ENCODE data around the gene KRT86.
"Not testable (repeated sequence)": the region's sequence is repeated elsewhere in the genome, so short reads cannot be mapped to it uniquely, and the experiment has no call there.

Gene KRT86

GRCh38 chr12:52267699-52268098 is 6.7 kb upstream of the KRT86 start:
- DNase-seq (ENCODE audit: low spot score) = no peak

DNA sequence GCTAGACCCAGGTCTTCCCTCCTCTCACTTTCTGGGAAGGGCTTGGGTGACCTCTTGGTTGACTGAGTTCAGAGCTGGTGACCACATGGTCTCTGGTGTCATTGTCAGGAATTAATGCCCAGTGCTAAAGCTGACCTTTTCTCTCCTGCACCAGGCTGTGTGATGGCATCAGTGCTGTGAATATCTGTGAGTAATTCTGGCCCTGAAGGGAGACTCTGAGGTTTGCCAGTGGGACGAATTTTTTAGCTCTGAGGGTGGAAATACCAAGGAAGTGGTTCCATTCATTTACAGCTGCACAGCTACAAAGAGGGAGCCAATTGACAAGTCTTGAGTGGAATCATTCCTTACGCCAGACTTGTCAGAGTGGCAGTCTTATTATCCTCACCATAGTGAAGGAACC is 6.2 kb upstream of the KRT86 start:
- no peak for DNase-seq (ENCODE audit: low spot score)

GRCh38 chr12:52270541-52271070 is 3.8 kb upstream of the KRT86 start:
- DNase-seq (ENCODE audit: low spot score) = no peak

DNA sequence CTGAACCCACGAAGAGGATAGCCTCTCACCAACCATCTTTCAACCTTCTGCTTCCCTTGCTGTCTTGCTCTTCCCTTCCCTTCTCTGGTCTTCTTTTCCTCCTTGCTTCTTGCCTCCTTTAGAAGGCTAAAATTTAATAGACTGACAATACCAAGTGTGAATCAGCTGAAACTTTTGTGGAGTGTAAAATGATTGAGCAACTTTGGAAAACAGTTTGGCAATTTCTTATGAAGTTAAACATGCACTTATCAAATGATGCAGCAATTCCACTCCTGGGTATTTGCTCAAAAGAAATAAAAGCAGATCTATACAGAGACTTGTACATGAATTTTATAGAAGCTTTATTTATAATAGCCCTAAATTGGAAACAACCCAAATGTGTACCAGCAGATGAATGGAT is 3.3 kb upstream of the KRT86 start:
- no peak for DNase-seq (ENCODE audit: low spot score)

GRCh38 chr12:52275686-52276085 is 1.2 kb downstream of the KRT86 start:
- DNase-seq (ENCODE audit: low spot score) = no peak

GRCh38 chr12:52277486-52278245 is 3.2 kb downstream of the KRT86 start:
- no peak for DNase-seq (ENCODE audit: low spot score)

- peak; percentile 75 for DNase-seq (ENCODE audit: low spot score)
Observed at GRCh38 chr12:52278575-52279421, 4.4 kb downstream of the KRT86 start.

DNA sequence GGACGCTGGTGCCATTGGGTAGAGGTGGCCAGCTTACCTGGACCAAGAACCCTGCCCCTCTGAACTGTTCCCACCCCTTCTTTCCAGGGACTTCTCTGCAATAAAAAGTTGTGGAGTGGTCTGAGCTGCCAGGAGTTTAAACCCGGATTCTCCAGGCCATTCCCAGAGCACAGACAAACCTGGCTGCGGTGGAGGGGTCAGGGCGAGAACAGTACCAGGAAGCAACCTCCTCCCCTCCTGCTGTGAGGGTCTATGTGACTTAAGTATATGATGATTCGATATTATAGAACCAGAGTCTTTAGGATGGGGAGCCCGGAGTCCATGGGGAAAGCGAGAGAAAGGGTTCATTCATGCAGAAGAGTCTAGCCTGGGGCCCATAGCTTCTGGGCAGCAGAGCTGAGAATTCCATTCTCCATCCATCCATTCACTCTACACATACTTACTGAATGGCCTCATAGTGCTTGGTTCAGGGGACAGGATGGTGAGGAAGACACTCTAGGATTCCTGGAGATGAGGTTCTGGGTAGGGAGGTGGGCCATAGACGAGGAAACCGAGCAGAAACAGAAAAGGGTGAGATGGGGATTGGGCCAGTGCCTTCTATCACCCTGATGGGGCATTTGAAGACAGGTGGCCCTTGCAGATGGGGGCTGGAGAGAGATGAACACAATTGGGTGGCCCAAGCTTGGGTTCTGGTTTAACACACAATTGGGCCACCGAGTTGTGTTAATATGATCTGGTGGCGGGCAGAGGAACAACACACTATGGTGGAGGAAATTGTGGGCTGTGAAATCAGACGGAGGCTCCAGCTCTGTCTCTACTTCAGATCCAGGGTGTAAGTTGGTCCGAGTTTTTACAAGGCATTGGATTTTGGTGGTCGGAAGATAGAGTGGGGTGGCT is 5.2 kb downstream of the KRT86 start:
- DNase-seq (ENCODE audit: low spot score) = no peak

DNA sequence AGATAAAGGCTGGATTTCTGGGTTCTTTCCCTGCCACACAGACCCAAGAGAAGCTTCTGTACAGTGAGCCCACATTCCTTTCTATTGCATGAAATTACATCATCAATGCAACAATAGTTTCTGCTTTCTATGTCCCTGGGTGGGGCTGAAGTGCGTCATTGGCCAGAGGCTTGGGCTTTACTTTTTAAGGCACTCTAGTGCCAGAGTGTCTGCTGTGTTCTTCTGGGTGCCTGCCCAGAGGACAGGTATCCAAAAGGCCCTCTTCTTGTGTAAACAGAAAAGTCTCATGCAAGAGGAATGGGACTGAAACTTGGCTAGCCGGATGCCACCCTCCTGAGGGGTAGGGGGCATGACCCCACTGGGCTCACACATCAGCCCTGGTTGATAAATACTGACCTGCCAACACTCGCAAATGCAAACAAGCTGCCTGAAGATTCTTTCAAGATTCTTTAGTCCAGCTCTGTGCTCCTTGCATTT is 5.9 kb downstream of the KRT86 start:
- DNase-seq (ENCODE audit: low spot score) = no peak

DNA sequence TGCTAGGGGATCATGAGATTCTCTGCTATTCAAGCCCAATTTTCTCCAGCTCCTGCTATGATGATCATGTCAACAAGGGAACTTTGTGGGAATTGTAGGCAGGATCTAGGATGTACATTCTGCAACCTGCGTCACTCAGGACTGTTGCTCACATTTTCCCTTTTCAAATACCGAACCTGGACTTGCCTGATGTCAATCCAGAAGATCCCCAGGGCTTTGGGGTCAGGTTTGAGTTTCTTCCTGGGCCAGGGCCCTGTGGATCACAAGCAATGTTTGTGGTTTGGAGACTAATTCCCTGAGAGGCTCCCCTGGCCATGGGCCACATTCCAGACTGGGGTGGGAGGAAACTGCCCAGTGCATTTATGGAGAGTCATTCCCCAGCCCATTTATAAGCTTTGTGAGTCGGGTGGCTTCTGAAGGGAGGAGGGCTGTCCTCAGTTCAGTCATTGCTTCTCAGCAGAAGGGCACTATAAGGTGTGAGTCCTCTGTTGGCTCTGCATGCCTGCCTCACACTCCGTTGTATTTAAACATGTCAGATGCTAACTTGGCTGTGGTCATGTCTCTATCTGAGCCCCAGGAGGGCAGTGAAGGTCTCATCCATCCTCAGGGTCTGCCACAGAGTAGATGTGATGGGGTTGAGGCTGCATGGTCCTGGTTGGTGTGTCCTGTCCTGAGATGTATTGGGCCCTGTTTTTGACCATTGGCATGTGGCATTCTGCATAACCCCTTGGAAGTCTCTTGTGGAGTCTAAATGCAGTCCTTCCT is 6.5 kb downstream of the KRT86 start:
- no peak for DNase-seq (ENCODE audit: low spot score)

GRCh38 chr12:52284562-52285171 is 10.2 kb downstream of the KRT86 start:
- no peak for DNase-seq (ENCODE audit: low spot score)

DNA sequence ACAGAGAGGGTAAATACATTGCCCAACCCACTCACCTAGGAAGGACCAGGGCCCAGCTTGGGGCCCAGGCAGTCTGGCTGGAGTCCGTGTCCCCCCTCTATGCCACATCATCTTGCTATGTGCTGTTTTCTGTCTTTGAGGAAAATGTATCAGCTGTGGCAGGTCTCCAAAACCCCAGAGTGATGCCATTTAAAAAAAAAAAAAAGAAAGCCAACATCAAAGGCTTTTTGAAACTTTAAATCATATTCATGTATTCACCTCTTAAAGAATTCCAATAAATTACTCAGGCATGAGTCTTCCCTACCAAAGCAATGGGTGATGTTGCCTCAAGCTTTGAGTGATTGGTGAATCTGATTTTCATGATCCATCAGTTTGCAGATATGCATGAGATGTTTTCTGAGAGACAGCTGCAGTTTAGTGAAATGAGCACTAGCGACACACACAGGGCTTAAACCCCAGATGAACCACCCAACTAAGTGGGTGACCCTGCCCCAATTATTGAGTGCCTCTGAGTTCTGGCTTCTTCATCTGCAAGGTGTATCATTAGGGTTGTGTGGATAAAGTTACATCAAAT is 10.8 kb downstream of the KRT86 start:
- DNase-seq (ENCODE audit: low spot score) = no peak

- DNase-seq (ENCODE audit: low spot score) = no peak
Observed at GRCh38 chr12:52285851-52286530, 11.5 kb downstream of the KRT86 start.

GRCh38 chr12:52286857-52287785 is 12.7 kb downstream of the KRT86 start:
- not testable (repeated sequence) for DNase-seq (ENCODE audit: low spot score)

GRCh38 chr12:52287816-52288805 is 13.7 kb downstream of the KRT86 start:
- DNase-seq (ENCODE audit: low spot score) = not testable (repeated sequence)

DNA sequence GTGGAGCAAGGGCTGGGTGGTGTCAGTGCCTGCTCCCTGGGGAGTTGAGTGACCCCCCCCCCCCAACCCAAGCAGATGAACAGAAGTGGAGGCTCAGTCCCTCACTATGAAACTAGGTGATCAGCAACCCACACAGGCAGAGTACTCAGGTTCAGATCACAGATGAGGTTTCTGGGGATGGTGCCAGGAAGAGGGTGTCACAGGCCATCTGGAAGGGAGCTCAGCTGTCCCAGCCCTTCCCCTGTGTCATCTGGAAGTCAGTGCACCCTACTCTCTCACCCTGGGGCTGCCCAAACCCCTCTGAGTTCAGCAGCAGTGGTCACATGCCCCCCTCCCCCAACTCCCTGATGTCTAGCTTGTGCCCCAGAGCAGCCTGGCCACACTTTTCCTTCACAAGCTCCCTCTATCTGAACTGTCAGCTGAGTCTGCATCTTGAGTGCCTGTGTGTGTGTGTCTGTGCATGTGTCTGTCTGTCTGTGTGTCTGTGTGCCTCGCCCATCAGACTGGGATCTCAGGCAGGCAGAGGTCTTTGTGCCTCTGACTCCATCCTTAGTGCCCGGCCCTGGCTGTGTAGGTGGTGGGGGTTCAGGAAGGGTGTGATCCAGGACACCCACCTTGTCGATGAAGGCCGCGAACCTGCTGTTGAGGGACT is 16.2 kb downstream of the KRT86 start:
- not testable (repeated sequence) for DNase-seq (ENCODE audit: low spot score)

All from activated CD4-positive, alpha-beta T cell treated with anti-CD3 and anti-CD28 coated beads, Interleukin-2, Interleukin-4, amounts not matched to agents 100 ng/mL and 50 ng/mL, durations not matched to agents 16 hours and 8 hours (primary cell).